Measurements from ENCODE around the gene MINAR1.

The MINAR1 gene

DNA sequence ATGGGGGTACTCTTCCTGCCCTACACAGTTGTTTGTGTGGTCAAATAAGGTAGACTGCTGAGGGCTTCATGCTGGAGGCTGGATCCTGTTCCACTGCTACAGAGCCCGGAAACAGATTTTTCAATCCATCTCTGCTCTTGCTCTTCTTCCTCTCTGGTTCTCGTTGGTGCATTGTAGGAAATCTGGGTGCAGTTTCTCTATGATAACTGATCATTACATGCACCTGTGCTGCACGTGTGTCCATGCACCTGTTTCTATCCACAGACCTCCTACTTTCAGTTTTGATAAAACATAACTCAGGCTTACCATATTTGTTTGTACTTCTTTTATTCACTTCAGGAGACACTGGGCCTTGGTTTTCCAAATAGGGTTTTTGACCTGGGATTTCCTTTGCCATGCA, 21.3 kb downstream of the MINAR1 start:
- no peak overlapping the region for H3K4ac ChIP-seq (ENCODE audit: low read depth, low read length)
- no peak overlapping the region for H3K4me3 ChIP-seq (ENCODE audit: low read depth, low read length)
- no peak overlapping the region for H3K18ac ChIP-seq (ENCODE audit: low read length)
- H3K4me1 ChIP-seq (ENCODE audit: control insufficient read depth in 1 of 2, insufficient read depth in 2 of 2, low read length in 2 of 2): no peaks in the 10 kb centered on the region
- H2BK5ac ChIP-seq (ENCODE audit: low read depth, low read length, poor library complexity): no peak overlapping the region
- H3K27me3 ChIP-seq (ENCODE audit: insufficient read depth, low read length): no peaks in the 10 kb centered on the region
- no peak overlapping the region for H3K23ac ChIP-seq (ENCODE audit: low read length)
- peaks cover 0 to under 1% of the 10 kb centered on the region in 2 experiments for H3K36me3 ChIP-seq (ENCODE audit: control insufficient read depth in 1 of 2, insufficient read depth in 2 of 2, low read length in 2 of 2)
- no peak overlapping the region for H3K14ac ChIP-seq (ENCODE audit: low read length)
- H3K4me2 ChIP-seq (ENCODE audit: low read length): no peak overlapping the region
- no peak overlapping the region for H4K91ac ChIP-seq (ENCODE audit: low read depth, low read length)
- DNase-seq: no peak
- WGBS (ENCODE audit: extremely low coverage, insufficient coverage, insufficient read length): no CpG with 5 or more reads among the region's 3 CpGs
- H3K79me2 ChIP-seq (ENCODE audit: control insufficient read depth, insufficient read depth, low read length, poor library complexity): no peaks in the 10 kb centered on the region
- no peak overlapping the region for H4K12ac ChIP-seq (ENCODE audit: low read depth, low read length)
- no peak overlapping the region for H3K9ac ChIP-seq (ENCODE audit: low read length)
- no peak overlapping the region for H2BK12ac ChIP-seq (ENCODE audit: low read length)
- no peak overlapping the region for H2AK5ac ChIP-seq (ENCODE audit: low read length)
- H2BK120ac ChIP-seq (ENCODE audit: insufficient read depth, low read length, poor library complexity): no peak overlapping the region
- no peaks in the 10 kb centered on the region for H3K79me1 ChIP-seq (ENCODE audit: low read length)
- no peak overlapping the region for H4K8ac ChIP-seq (ENCODE audit: low read depth, low read length)
- H3K27ac ChIP-seq (ENCODE audit: low read depth, low read length): no peak overlapping the region
- H2AFZ ChIP-seq (ENCODE audit: insufficient read depth, low read length, poor library complexity): no peak overlapping the region
- no peaks in the 10 kb centered on the region for H3K9me3 ChIP-seq (ENCODE audit: insufficient read depth, low read depth, low read length)

DNA sequence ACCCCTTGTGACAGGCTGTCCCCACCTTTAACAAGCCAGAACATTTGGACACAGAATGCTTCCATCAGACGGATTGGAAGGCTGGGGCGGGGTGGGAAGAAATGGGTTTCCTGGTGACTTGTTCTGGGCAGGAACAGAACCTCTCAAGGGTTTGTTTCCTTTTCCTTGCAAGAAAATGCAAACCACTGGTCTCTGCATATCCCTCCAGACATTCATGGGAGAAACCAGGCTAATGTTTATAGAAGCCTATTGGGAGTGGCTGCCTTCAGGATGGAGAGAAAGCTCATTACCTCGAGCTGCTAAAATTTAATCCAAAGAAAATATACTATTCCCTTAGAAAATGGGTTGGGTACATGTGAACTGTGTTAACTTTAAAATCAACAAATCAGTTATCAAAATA, 21.9 kb downstream of the MINAR1 start:
- Histone ChIP-seq H2AFZ (ENCODE audit: insufficient read depth, low read length, poor library complexity) (no peak overlapping the region), H3K18ac (ENCODE audit: low read length) (no peak overlapping the region), H3K27me3 (ENCODE audit: insufficient read depth, low read length) (no peaks in the 10 kb centered on the region), H3K4me1 (ENCODE audit: control insufficient read depth in 1 of 2, insufficient read depth in 2 of 2, low read length in 2 of 2) (no peaks in the 10 kb centered on the region), H3K79me1 (ENCODE audit: low read length) (no peaks in the 10 kb centered on the region), H3K79me2 (ENCODE audit: control insufficient read depth, insufficient read depth, low read length, poor library complexity) (no peaks in the 10 kb centered on the region), H3K23ac (ENCODE audit: low read length) (no peak overlapping the region), H3K36me3 (ENCODE audit: control insufficient read depth in 1 of 2, insufficient read depth in 2 of 2, low read length in 2 of 2) (peaks cover 0 to 1% of the 10 kb centered on the region in 2 experiments), H3K9me3 (ENCODE audit: insufficient read depth, low read depth, low read length) (no peaks in the 10 kb centered on the region), H2BK12ac (ENCODE audit: low read length) (no peak overlapping the region), H3K14ac (ENCODE audit: low read length) (no peak overlapping the region), H4K12ac (ENCODE audit: low read depth, low read length) (no peak overlapping the region), H4K91ac (ENCODE audit: low read depth, low read length) (no peak overlapping the region), H2AK5ac (ENCODE audit: low read length) (no peak overlapping the region), H3K27ac (ENCODE audit: low read depth, low read length) (no peak overlapping the region), H2BK5ac (ENCODE audit: low read depth, low read length, poor library complexity) (no peak overlapping the region), H4K8ac (ENCODE audit: low read depth, low read length) (no peak overlapping the region), H2BK120ac (ENCODE audit: insufficient read depth, low read length, poor library complexity) (no peak overlapping the region), H3K4me2 (ENCODE audit: low read length) (no peak overlapping the region), H3K4me3 (ENCODE audit: low read depth, low read length) (no peak overlapping the region), H3K4ac (ENCODE audit: low read depth, low read length) (no peak overlapping the region), H3K9ac (ENCODE audit: low read length) (no peak overlapping the region)
- no peak for DNase-seq
- no CpG with 5 or more reads among the region's 3 CpGs for WGBS (ENCODE audit: extremely low coverage, insufficient coverage, insufficient read length)

DNA sequence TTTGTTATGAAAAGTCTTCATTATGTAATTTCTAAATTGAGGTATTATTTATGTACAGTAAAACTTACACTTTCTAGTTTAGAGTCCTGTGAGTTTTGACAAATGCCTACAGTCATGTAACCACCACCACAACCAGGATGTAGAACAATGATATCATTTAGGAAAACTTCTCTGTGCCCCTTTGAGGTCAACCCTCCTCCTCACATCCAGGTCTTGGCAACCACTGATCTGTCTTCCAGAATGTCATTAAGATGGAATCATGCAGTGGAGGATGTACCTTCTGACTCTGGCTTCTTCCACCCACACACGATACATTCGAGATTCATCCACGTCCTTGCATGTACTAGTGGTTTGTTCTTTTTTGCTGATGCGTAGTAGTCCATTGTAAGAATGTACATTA, 23.2 kb downstream of the MINAR1 start:
- Histone ChIP-seq H4K8ac (ENCODE audit: low read depth, low read length) (no peak overlapping the region), H3K27ac (ENCODE audit: low read depth, low read length) (no peak overlapping the region), H3K79me1 (ENCODE audit: low read length) (no peaks in the 10 kb centered on the region), H3K23ac (ENCODE audit: low read length) (no peak overlapping the region), H3K18ac (ENCODE audit: low read length) (no peak overlapping the region), H3K79me2 (ENCODE audit: control insufficient read depth, insufficient read depth, low read length, poor library complexity) (no peaks in the 10 kb centered on the region), H3K14ac (ENCODE audit: low read length) (no peak overlapping the region), H4K12ac (ENCODE audit: low read depth, low read length) (no peak overlapping the region), H2AFZ (ENCODE audit: insufficient read depth, low read length, poor library complexity) (no peak overlapping the region), H2AK5ac (ENCODE audit: low read length) (no peak overlapping the region), H3K4ac (ENCODE audit: low read depth, low read length) (no peak overlapping the region), H3K4me1 (ENCODE audit: control insufficient read depth in 1 of 2, insufficient read depth in 2 of 2, low read length in 2 of 2) (no peaks in the 10 kb centered on the region), H2BK5ac (ENCODE audit: low read depth, low read length, poor library complexity) (no peak overlapping the region), H2BK12ac (ENCODE audit: low read length) (no peak overlapping the region), H3K4me2 (ENCODE audit: low read length) (no peak overlapping the region), H4K91ac (ENCODE audit: low read depth, low read length) (no peak overlapping the region), H3K4me3 (ENCODE audit: low read depth, low read length) (no peak overlapping the region), H3K36me3 (ENCODE audit: control insufficient read depth in 1 of 2, insufficient read depth in 2 of 2, low read length in 2 of 2) (peaks cover 0 to 1% of the 10 kb centered on the region in 2 experiments), H3K9ac (ENCODE audit: low read length) (no peak overlapping the region), H3K9me3 (ENCODE audit: insufficient read depth, low read depth, low read length) (no peaks in the 10 kb centered on the region), H2BK120ac (ENCODE audit: insufficient read depth, low read length, poor library complexity) (no peak overlapping the region), H3K27me3 (ENCODE audit: insufficient read depth, low read length) (no peaks in the 10 kb centered on the region)
- DNase-seq: no peak
- no CpG with 5 or more reads among the region's 4 CpGs for WGBS (ENCODE audit: extremely low coverage, insufficient coverage, insufficient read length)

DNA sequence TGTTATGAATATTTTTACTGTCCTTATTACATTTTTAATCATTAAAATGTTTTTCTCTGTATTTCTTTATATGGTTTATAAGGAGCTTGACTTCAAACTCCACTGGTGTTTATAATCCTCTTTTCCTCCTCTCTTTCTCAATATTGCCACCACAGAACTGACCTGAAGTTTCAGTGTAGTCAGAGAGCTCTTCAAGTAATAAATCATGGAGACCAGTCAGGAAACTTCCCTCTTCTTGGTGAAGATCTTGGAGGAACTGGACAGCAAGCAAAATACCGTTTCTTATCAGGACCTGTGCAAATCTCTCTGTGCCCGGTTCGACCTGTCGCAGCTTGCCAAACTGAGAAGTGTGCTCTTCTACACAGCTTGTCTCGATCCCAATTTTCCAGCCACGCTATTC, 23.8 kb downstream of the MINAR1 start:
- no CpG with 5 or more reads among the region's 6 CpGs for WGBS (ENCODE audit: extremely low coverage, insufficient coverage, insufficient read length)

More for the DNA sequence above, 23.8 kb downstream of the MINAR1 start:
- Histone ChIP-seq H2BK12ac (ENCODE audit: low read length) (no peak overlapping the region), H3K14ac (ENCODE audit: low read length) (no peak overlapping the region), H3K27ac (ENCODE audit: low read depth, low read length) (no peak overlapping the region), H3K4me1 (ENCODE audit: control insufficient read depth in 1 of 2, insufficient read depth in 2 of 2, low read length in 2 of 2) (no peaks in the 10 kb centered on the region), H2AK5ac (ENCODE audit: low read length) (no peak overlapping the region), H3K27me3 (ENCODE audit: insufficient read depth, low read length) (no peaks in the 10 kb centered on the region), H3K79me2 (ENCODE audit: control insufficient read depth, insufficient read depth, low read length, poor library complexity) (no peaks in the 10 kb centered on the region), H4K8ac (ENCODE audit: low read depth, low read length) (no peak overlapping the region), H3K18ac (ENCODE audit: low read length) (no peak overlapping the region), H3K4me2 (ENCODE audit: low read length) (no peak overlapping the region), H3K4ac (ENCODE audit: low read depth, low read length) (no peak overlapping the region), H3K9me3 (ENCODE audit: insufficient read depth, low read depth, low read length) (no peaks in the 10 kb centered on the region), H4K12ac (ENCODE audit: low read depth, low read length) (no peak overlapping the region), H3K9ac (ENCODE audit: low read length) (no peak overlapping the region), H4K91ac (ENCODE audit: low read depth, low read length) (no peak overlapping the region), H2BK5ac (ENCODE audit: low read depth, low read length, poor library complexity) (no peak overlapping the region), H2BK120ac (ENCODE audit: insufficient read depth, low read length, poor library complexity) (no peak overlapping the region), H2AFZ (ENCODE audit: insufficient read depth, low read length, poor library complexity) (no peak overlapping the region), H3K4me3 (ENCODE audit: low read depth, low read length) (no peak overlapping the region), H3K79me1 (ENCODE audit: low read length) (no peaks in the 10 kb centered on the region), H3K23ac (ENCODE audit: low read length) (no peak overlapping the region), H3K36me3 (ENCODE audit: control insufficient read depth in 1 of 2, insufficient read depth in 2 of 2, low read length in 2 of 2) (peaks cover 0 to 1% of the 10 kb centered on the region in 2 experiments)
- no peak for DNase-seq
